ENCODE data around the gene AP3M1.
"Not testable (repeated sequence)": the region's sequence is repeated elsewhere in the genome, so short reads cannot be mapped to it uniquely, and the experiment has no call there.

Gene AP3M1

GRCh38 chr10:74150204-74150989 lies at the start of gene AP3M1:
AP3M1 (minus strand) TSS chr10:74150828; CDS start chr10:74138379, 12,449 bp downstream.
- Histone ChIP-seq H3K27me3 (ENCODE audit: insufficient read depth, low read length) (no peaks in the 10 kb centered on the region), H3K27ac (ENCODE audit: low read depth, low read length) (peak within 1 kb of the TSS; percentile 81), H3K79me2 (ENCODE audit: control insufficient read depth, insufficient read depth, low read length, unreplicated experiment) (peaks cover 53% of the 10 kb centered on the region), H2AFZ (ENCODE audit: low read length, unreplicated experiment) (peak within 1 kb of the TSS; percentile 97), H3K4me1 (ENCODE audit: control insufficient read depth, insufficient read depth, low read length, unreplicated experiment) (peaks cover 23% of the 10 kb centered on the region), H3K4me3 (ENCODE audit: low read depth, low read length) (peak within 1 kb of the TSS; percentile 97), H3K36me3 (ENCODE audit: insufficient read depth, low read length) (no peaks in the 10 kb centered on the region)

- Histone ChIP-seq H3K79me2 (ENCODE audit: control insufficient read depth, insufficient read depth, low read length, unreplicated experiment) (peaks cover 55% of the 10 kb centered on the region), H3K4me3 (ENCODE audit: low read depth, low read length) (no peak overlapping the region)
Measured at GRCh38 chr10:74199315-74199714, 48.7 kb upstream of the AP3M1 start.

GRCh38 chr10:74194999-74195398 lies 44.4 kb upstream of the AP3M1 start:
- peaks cover 42% of the 10 kb centered on the region for H3K4me1 ChIP-seq (ENCODE audit: control insufficient read depth, insufficient read depth, low read length, unreplicated experiment)
- H3K4me3 ChIP-seq (ENCODE audit: low read depth, low read length) = no peak overlapping the region
- no peaks in the 10 kb centered on the region for H3K27me3 ChIP-seq (ENCODE audit: insufficient read depth, low read length)
- no peak overlapping the region for H2AFZ ChIP-seq (ENCODE audit: low read length, unreplicated experiment)
- H3K27ac ChIP-seq (ENCODE audit: low read depth, low read length) = peak overlapping the region; percentile 26
- H3K36me3 ChIP-seq (ENCODE audit: insufficient read depth, low read length) = no peaks in the 10 kb centered on the region
- peaks cover 75% of the 10 kb centered on the region for H3K79me2 ChIP-seq (ENCODE audit: control insufficient read depth, insufficient read depth, low read length, unreplicated experiment)

More at GRCh38 chr10:74199315-74199714, 48.7 kb upstream of the AP3M1 start:
- H2AFZ ChIP-seq (ENCODE audit: low read length, unreplicated experiment) = no peak overlapping the region
- no peaks in the 10 kb centered on the region for H3K27me3 ChIP-seq (ENCODE audit: insufficient read depth, low read length)
- peaks cover 13% of the 10 kb centered on the region for H3K4me1 ChIP-seq (ENCODE audit: control insufficient read depth, insufficient read depth, low read length, unreplicated experiment)
- no peak overlapping the region for H3K27ac ChIP-seq (ENCODE audit: low read depth, low read length)
- H3K36me3 ChIP-seq (ENCODE audit: insufficient read depth, low read length) = 0 out of 2 replicates have a peak, but pooled peaks cover 10% of the 10 kb centered on the region

GRCh38 chr10:74194545-74194944 lies 43.9 kb upstream of the AP3M1 start:
- Histone ChIP-seq H3K79me2 (ENCODE audit: control insufficient read depth, insufficient read depth, low read length, unreplicated experiment) (peaks cover 77% of the 10 kb centered on the region), H2AFZ (ENCODE audit: low read length, unreplicated experiment) (no peak overlapping the region), H3K36me3 (ENCODE audit: insufficient read depth, low read length) (no peaks in the 10 kb centered on the region), H3K27ac (ENCODE audit: low read depth, low read length) (peak overlapping the region; percentile 26), H3K27me3 (ENCODE audit: insufficient read depth, low read length) (no peaks in the 10 kb centered on the region), H3K4me1 (ENCODE audit: control insufficient read depth, insufficient read depth, low read length, unreplicated experiment) (peaks cover 44% of the 10 kb centered on the region), H3K4me3 (ENCODE audit: low read depth, low read length) (no peak overlapping the region)

- H2AFZ ChIP-seq (ENCODE audit: low read length, unreplicated experiment) = no peak overlapping the region
- H3K4me1 ChIP-seq (ENCODE audit: control insufficient read depth, insufficient read depth, low read length, unreplicated experiment) = peaks cover 63% of the 10 kb centered on the region
- peak overlapping the region; percentile 91 for H3K27ac ChIP-seq (ENCODE audit: low read depth, low read length)
- H3K27me3 ChIP-seq (ENCODE audit: insufficient read depth, low read length) = no peaks in the 10 kb centered on the region
- peaks cover 78% of the 10 kb centered on the region for H3K79me2 ChIP-seq (ENCODE audit: control insufficient read depth, insufficient read depth, low read length, unreplicated experiment)
- peak overlapping the region; percentile 49 for H3K4me3 ChIP-seq (ENCODE audit: low read depth, low read length)
- H3K36me3 ChIP-seq (ENCODE audit: insufficient read depth, low read length) = no peaks in the 10 kb centered on the region
Measured at GRCh38 chr10:74190494-74190893, 39.9 kb upstream of the AP3M1 start.

GRCh38 chr10:74189999-74190421 lies 39.4 kb upstream of the AP3M1 start:
- peak overlapping the region; percentile 91 for H3K27ac ChIP-seq (ENCODE audit: low read depth, low read length)

GRCh38 chr10:74188617-74189016 lies 38.0 kb upstream of the AP3M1 start:
- Histone ChIP-seq H3K79me2 (ENCODE audit: control insufficient read depth, insufficient read depth, low read length, unreplicated experiment) (peaks cover 77% of the 10 kb centered on the region), H3K4me1 (ENCODE audit: control insufficient read depth, insufficient read depth, low read length, unreplicated experiment) (peaks cover 46% of the 10 kb centered on the region)
- not testable (repeated sequence) for H3K27ac ChIP-seq (ENCODE audit: low read depth, low read length); H3K4me3 ChIP-seq (ENCODE audit: low read depth, low read length); H2AFZ ChIP-seq (ENCODE audit: low read length, unreplicated experiment); H3K36me3 ChIP-seq (ENCODE audit: insufficient read depth, low read length); H3K27me3 ChIP-seq (ENCODE audit: insufficient read depth, low read length)

More at GRCh38 chr10:74189999-74190421, 39.4 kb upstream of the AP3M1 start:
- Histone ChIP-seq H3K36me3 (ENCODE audit: insufficient read depth, low read length) (no peaks in the 10 kb centered on the region), H2AFZ (ENCODE audit: low read length, unreplicated experiment) (no peak overlapping the region), H3K79me2 (ENCODE audit: control insufficient read depth, insufficient read depth, low read length, unreplicated experiment) (peaks cover 81% of the 10 kb centered on the region), H3K4me3 (ENCODE audit: low read depth, low read length) (peak overlapping the region; percentile 49), H3K4me1 (ENCODE audit: control insufficient read depth, insufficient read depth, low read length, unreplicated experiment) (peaks cover 60% of the 10 kb centered on the region), H3K27me3 (ENCODE audit: insufficient read depth, low read length) (no peaks in the 10 kb centered on the region)

- H3K4me3 ChIP-seq (ENCODE audit: low read depth, low read length) = peak overlapping the region; percentile 50; the same call in 1 of the 2 replicates
- H3K4me1 ChIP-seq (ENCODE audit: control insufficient read depth, insufficient read depth, low read length, unreplicated experiment) = peaks cover 43% of the 10 kb centered on the region
- H3K27ac ChIP-seq (ENCODE audit: low read depth, low read length) = peak overlapping the region; percentile 23
- no peak overlapping the region for H2AFZ ChIP-seq (ENCODE audit: low read length, unreplicated experiment)
- H3K27me3 ChIP-seq (ENCODE audit: insufficient read depth, low read length) = no peaks in the 10 kb centered on the region
- H3K36me3 ChIP-seq (ENCODE audit: insufficient read depth, low read length) = no peaks in the 10 kb centered on the region
- H3K79me2 ChIP-seq (ENCODE audit: control insufficient read depth, insufficient read depth, low read length, unreplicated experiment) = peaks cover 77% of the 10 kb centered on the region
Measured at GRCh38 chr10:74187237-74187636, 36.6 kb upstream of the AP3M1 start.

GRCh38 chr10:74186678-74187077 lies 36.0 kb upstream of the AP3M1 start:
- peaks cover 77% of the 10 kb centered on the region for H3K79me2 ChIP-seq (ENCODE audit: control insufficient read depth, insufficient read depth, low read length, unreplicated experiment)
- peaks cover 41% of the 10 kb centered on the region for H3K4me1 ChIP-seq (ENCODE audit: control insufficient read depth, insufficient read depth, low read length, unreplicated experiment)
- no peak overlapping the region; the same call in 1 of the 2 replicates for H3K4me3 ChIP-seq (ENCODE audit: low read depth, low read length)
- no peak overlapping the region for H2AFZ ChIP-seq (ENCODE audit: low read length, unreplicated experiment)
- no peaks in the 10 kb centered on the region for H3K36me3 ChIP-seq (ENCODE audit: insufficient read depth, low read length)
- no peaks in the 10 kb centered on the region for H3K27me3 ChIP-seq (ENCODE audit: insufficient read depth, low read length)
- peak overlapping the region; percentile 23 for H3K27ac ChIP-seq (ENCODE audit: low read depth, low read length)

- H3K27me3 ChIP-seq (ENCODE audit: insufficient read depth, low read length) = no peaks in the 10 kb centered on the region
- peaks cover 38% of the 10 kb centered on the region for H3K4me1 ChIP-seq (ENCODE audit: control insufficient read depth, insufficient read depth, low read length, unreplicated experiment)
- no peak overlapping the region for H3K27ac ChIP-seq (ENCODE audit: low read depth, low read length)
- peaks cover 64% of the 10 kb centered on the region for H3K79me2 ChIP-seq (ENCODE audit: control insufficient read depth, insufficient read depth, low read length, unreplicated experiment)
- H3K36me3 ChIP-seq (ENCODE audit: insufficient read depth, low read length) = no peaks in the 10 kb centered on the region
- H3K4me3 ChIP-seq (ENCODE audit: low read depth, low read length) = peak overlapping the region; percentile 49
- no peak overlapping the region for H2AFZ ChIP-seq (ENCODE audit: low read length, unreplicated experiment)
Measured at GRCh38 chr10:74179111-74179710, 28.6 kb upstream of the AP3M1 start.
